ENCODE data around the gene HRAS. TPM values are rescaled to one million over a fixed set of nuclear protein-coding genes. Genes with fewer than 3 reads are reported as not detected.
A peak's percentile ranks its signal among the peaks of the same experiment; 100 is the strongest.

The HRAS gene
- total and polyA plus RNA-seq, 2 experiments from 2014 or later, result 62.1 to 76.9 TPM

GRCh38 chr11:539971-540481 is 4.7 kb upstream of the HRAS start:
- Histone ChIP-seq H3K9me3 (ENCODE audit: low read depth) (no peaks in the 10 kb centered on the region), H3K9me2 (ENCODE audit: insufficient read depth) (no peaks in the 10 kb centered on the region), H3K27me3 (replicated peaks; ENCODE audit: insufficient read depth) (no peaks in the 10 kb centered on the region), H3K79me2 (ENCODE audit: insufficient read depth) (no peaks in the 10 kb centered on the region), H3K4me2 (ENCODE audit: unreplicated experiment) (no peak overlapping the region), H3K27ac (no peak overlapping the region), H3K36me3 (ENCODE audit: low read depth) (no peaks in the 10 kb centered on the region), H3K4me3 (no peak overlapping the region), H4K20me1 (ENCODE audit: insufficient read depth) (no peaks in the 10 kb centered on the region), H3F3A (ENCODE audit: insufficient read depth) (0 out of 2 replicates have a peak, but pooled peaks cover 5% of the 10 kb centered on the region), H3K9ac (no peak overlapping the region), H2AFZ (no peak overlapping the region), H3K4me1 (ENCODE audit: insufficient read depth) (no peaks in the 10 kb centered on the region)
- WGBS, 2 experiments (ENCODE audit: low coverage in 1 of 2, low lambda C conversion rate in 2 of 2, missing lambda C conversion rate in 2 of 2), result 88 to 91% methylated on average over 8 of the region's 8 CpGs
- DNase-seq, result no peak
- in situ Hi-C loops (cut with MboI), result no loop called here
- TF ChIP-seq EZH2 (IDR thresholded peaks at IDR 0.05; ENCODE audit: insufficient read depth, poor library complexity, severe bottlenecking), result no peak
- TF ChIP-seq EZH2phosphoT487 (IDR thresholded peaks at IDR 0.05; ENCODE audit: insufficient read depth, low read depth), result no peak

- Histone ChIP-seq H3K4me2 (ENCODE audit: unreplicated experiment) (no peak overlapping the region), H3K4me1 (ENCODE audit: insufficient read depth) (no peaks in the 10 kb centered on the region), H3K9ac (no peak overlapping the region), H3K36me3 (ENCODE audit: low read depth) (no peaks in the 10 kb centered on the region), H2AFZ (no peak overlapping the region), H3K79me2 (ENCODE audit: insufficient read depth) (peaks cover 14% of the 10 kb centered on the region), H3K4me3 (no peak overlapping the region), H4K20me1 (ENCODE audit: insufficient read depth) (no peaks in the 10 kb centered on the region), H3K27me3 (replicated peaks; ENCODE audit: insufficient read depth) (no peaks in the 10 kb centered on the region), H3K9me2 (ENCODE audit: insufficient read depth) (no peaks in the 10 kb centered on the region), H3F3A (ENCODE audit: insufficient read depth) (0 out of 2 replicates have a peak, but pooled peaks cover 5% of the 10 kb centered on the region), H3K27ac (no peak overlapping the region), H3K9me3 (ENCODE audit: low read depth) (no peaks in the 10 kb centered on the region)
- in situ Hi-C loops (cut with MboI), result no loop called here
- no peak for DNase-seq
- WGBS, 2 experiments (ENCODE audit: low coverage in 1 of 2, low lambda C conversion rate in 2 of 2, missing lambda C conversion rate in 2 of 2), result 90 to 92% methylated on average over 19 to 20 of the region's 20 CpGs
- no peak for TF ChIP-seq EZH2 (IDR thresholded peaks at IDR 0.05; ENCODE audit: insufficient read depth, poor library complexity, severe bottlenecking)
- TF ChIP-seq EZH2phosphoT487 (IDR thresholded peaks at IDR 0.05; ENCODE audit: insufficient read depth, low read depth), result no peak
Measured at GRCh38 chr11:538431-539051, 3.2 kb upstream of the HRAS start.

- 72 to 81% methylated on average over 15 to 19 of the region's 19 CpGs for WGBS, 2 experiments (ENCODE audit: low coverage in 1 of 2, low lambda C conversion rate in 2 of 2, missing lambda C conversion rate in 2 of 2)
- in situ Hi-C loops (cut with MboI), result no loop called here
- no peaks in the 10 kb centered on the region for H3K36me3 ChIP-seq (ENCODE audit: low read depth)
- peak overlapping the region; percentile 71; the same call in 1 of the 2 replicates for H3K9ac ChIP-seq
- no peak overlapping the region for H3K27ac ChIP-seq
- H2AFZ ChIP-seq, result no peak overlapping the region; the same call in 1 of the 2 replicates
- H3K27me3 ChIP-seq (replicated peaks; ENCODE audit: insufficient read depth), result no peaks in the 10 kb centered on the region
- peaks cover 17% of the 10 kb centered on the region for H3K79me2 ChIP-seq (ENCODE audit: insufficient read depth)
- H3K9me2 ChIP-seq (ENCODE audit: insufficient read depth), result no peaks in the 10 kb centered on the region
- peak overlapping the region; percentile 76; the same call in 1 of the 2 replicates for H3K4me3 ChIP-seq
- H3K9me3 ChIP-seq (ENCODE audit: low read depth), result no peaks in the 10 kb centered on the region
- H3K4me1 ChIP-seq (ENCODE audit: insufficient read depth), result no peaks in the 10 kb centered on the region
- H3K4me2 ChIP-seq (ENCODE audit: unreplicated experiment), result peak overlapping the region; percentile 59
- H3F3A ChIP-seq (ENCODE audit: insufficient read depth), result 0 out of 2 replicates have a peak, but pooled peaks cover 5% of the 10 kb centered on the region
- no peaks in the 10 kb centered on the region for H4K20me1 ChIP-seq (ENCODE audit: insufficient read depth)
- TF ChIP-seq EZH2 (IDR thresholded peaks at IDR 0.05; ENCODE audit: insufficient read depth, poor library complexity, severe bottlenecking) (no peak), EZH2phosphoT487 (IDR thresholded peaks at IDR 0.05; ENCODE audit: insufficient read depth, low read depth) (no peak)
- DNase-seq, result no peak
Measured at GRCh38 chr11:537622-538430, 2.5 kb upstream of the HRAS start.

DNA sequence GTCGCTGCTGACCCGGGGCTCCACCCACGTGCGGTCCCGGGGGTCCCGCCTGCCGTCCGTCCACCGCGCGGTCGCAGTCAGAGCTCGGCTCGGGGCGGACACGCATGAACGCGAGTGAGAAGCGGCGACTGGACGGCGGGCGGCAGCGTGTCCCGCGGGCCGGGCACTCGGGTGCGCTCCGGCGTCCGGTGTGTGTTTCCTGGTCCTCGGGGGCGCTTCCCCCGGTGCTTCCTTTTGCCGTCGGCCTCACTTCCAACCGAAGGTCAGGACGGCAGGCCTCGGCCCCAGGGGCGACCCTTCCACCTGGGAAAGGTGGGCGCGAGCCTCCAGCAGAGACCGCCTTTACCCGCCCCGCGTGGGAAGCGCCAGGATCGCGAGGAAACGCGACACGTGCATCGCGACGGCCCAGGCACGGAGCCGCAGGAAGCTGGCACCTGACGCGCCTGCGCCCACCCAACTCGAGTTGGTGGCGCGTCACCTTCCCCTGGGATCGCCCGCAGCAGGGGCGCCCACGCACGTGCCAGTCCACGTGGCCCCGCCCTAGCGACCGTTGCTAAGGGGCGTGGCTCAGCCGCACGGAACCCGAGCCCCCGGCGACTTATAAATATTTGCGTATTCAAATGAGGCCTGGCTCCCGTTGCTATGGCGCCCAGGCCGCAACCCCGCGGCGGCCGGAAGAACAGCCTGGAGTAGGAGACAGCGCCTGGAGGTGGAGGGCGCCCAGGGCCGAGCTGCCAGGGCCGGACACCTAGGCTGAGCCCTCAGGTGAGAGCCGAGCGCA is 1.7 kb upstream of the HRAS start, which contains the start of gene LRRC56:
LRRC56 (plus strand) TSS at position 687 of the 781 bp plus-strand sequence. CDS start 3,158 bp downstream, outside the sequence.
- in situ Hi-C loops (cut with MboI), result no loop called here
- no peaks in the 10 kb centered on the region for H4K20me1 ChIP-seq (ENCODE audit: insufficient read depth)
- no peak for TF ChIP-seq EZH2 (IDR thresholded peaks at IDR 0.05; ENCODE audit: insufficient read depth, poor library complexity, severe bottlenecking)
- no peak for TF ChIP-seq EZH2phosphoT487 (IDR thresholded peaks at IDR 0.05; ENCODE audit: insufficient read depth, low read depth)
- no peaks in the 10 kb centered on the region for H3K9me2 ChIP-seq (ENCODE audit: insufficient read depth)
- peak within 1 kb of the TSS; percentile 76 for H3K4me3 ChIP-seq
- peaks cover 17% of the 10 kb centered on the region for H3K79me2 ChIP-seq (ENCODE audit: insufficient read depth)
- peak within 1 kb of the TSS; percentile 59 for H3K4me2 ChIP-seq (ENCODE audit: unreplicated experiment)
- H2AFZ ChIP-seq, result peak within 1 kb of the TSS; percentile 63
- H3F3A ChIP-seq (ENCODE audit: insufficient read depth), result 0 out of 2 replicates have a peak, but pooled peaks cover 5% of the 10 kb centered on the region
- H3K27ac ChIP-seq, result peak within 1 kb of the TSS; percentile 39
- peak; percentile 86 for DNase-seq
- H3K4me1 ChIP-seq (ENCODE audit: insufficient read depth), result no peaks in the 10 kb centered on the region
- 4 to 5% methylated on average over 83 to 86 of the region's 93 CpGs for WGBS, 2 experiments (ENCODE audit: low coverage in 1 of 2, low lambda C conversion rate in 2 of 2, missing lambda C conversion rate in 2 of 2)
- no peaks in the 10 kb centered on the region for H3K9me3 ChIP-seq (ENCODE audit: low read depth)
- no peaks in the 10 kb centered on the region for H3K27me3 ChIP-seq (replicated peaks; ENCODE audit: insufficient read depth)
- no peaks in the 10 kb centered on the region for H3K36me3 ChIP-seq (ENCODE audit: low read depth)
- peak within 1 kb of the TSS; percentile 71 for H3K9ac ChIP-seq

Data from GM23248 (cell line).